Progenitor cell of endocrine pancreas (in vitro differentiated cells): ENCODE measurements around the gene HECW1. TPM values are rescaled to one million over a fixed set of nuclear protein-coding genes. Genes with fewer than 3 reads are reported as not detected.

ENCODE experiments used
- DNase-seq: peaks from one replicate; pipeline ENCODE4 v3.0.0; 2021; ENCODE audit warnings: low spot score; ENCODE audit not compliant: unreplicated experiment
- H3K27ac Mint-ChIP-seq: 2 replicates; pipeline ENCODE4 v1.8.0; 2021; ENCODE audit warnings: mild to moderate bottlenecking, moderate library complexity, mixed read lengths
- H3K27me3 Mint-ChIP-seq: 2 replicates; pipeline ENCODE4 v1.8.0; 2021; ENCODE audit warnings: mixed read lengths
- H3K36me3 Mint-ChIP-seq: 2 replicates; pipeline ENCODE4 v1.8.0; 2022; ENCODE audit warnings: mixed read lengths; ENCODE audit not compliant: insufficient read depth
- H3K4me1 Mint-ChIP-seq: 2 replicates; pipeline ENCODE4 v1.8.0; 2021; ENCODE audit warnings: low read depth, mixed read lengths
- H3K4me3 Mint-ChIP-seq: 2 replicates; pipeline ENCODE4 v1.8.0; 2021; ENCODE audit warnings: low read depth, mild to moderate bottlenecking, moderate library complexity, mixed read lengths
- H3K9me3 Mint-ChIP-seq: 2 replicates; pipeline ENCODE4 v1.8.0; 2021; ENCODE audit warnings: low read depth, mixed read lengths
- CTCF ChIP-seq: fragments of 200-600 bp; sonication (generic); IDR thresholded peaks from one replicate; pipeline ENCODE4 v1.5.0; 2021; ENCODE audit warnings: antibody characterized with exemption, mild to moderate bottlenecking; ENCODE audit not compliant: unreplicated experiment
- total RNA-seq: library from RNA; stranded (reverse); gene quantifications from 2 replicates; pipeline ENCODE4 v1.2.1, GENCODE V29; 2021

Gene HECW1
- total RNA-seq, 1 donor from 2014 or later: 0.50 TPM

GRCh38 chr7:43298617-43299016 lies 186.2 kb downstream of the HECW1 start:
- no peaks in the 10 kb centered on the region for H3K36me3 Mint-ChIP-seq
- no peak overlapping the region for H3K27ac Mint-ChIP-seq
- H3K4me3 Mint-ChIP-seq: no peak overlapping the region
- H3K4me1 Mint-ChIP-seq: peaks cover 24% of the 10 kb centered on the region
- no peaks in the 10 kb centered on the region for H3K9me3 Mint-ChIP-seq
- TF ChIP-seq CTCF: no peak
- peaks cover 20% of the 10 kb centered on the region for H3K27me3 Mint-ChIP-seq
- no peak for DNase-seq

GRCh38 chr7:43300121-43300520 lies 187.7 kb downstream of the HECW1 start:
- H3K27me3 Mint-ChIP-seq: peaks cover 16% of the 10 kb centered on the region
- H3K27ac Mint-ChIP-seq: no peak overlapping the region
- no peaks in the 10 kb centered on the region for H3K36me3 Mint-ChIP-seq
- no peak overlapping the region for H3K4me3 Mint-ChIP-seq
- no peaks in the 10 kb centered on the region for H3K9me3 Mint-ChIP-seq
- TF ChIP-seq CTCF: no peak
- peaks cover 14% of the 10 kb centered on the region for H3K4me1 Mint-ChIP-seq
- DNase-seq: no peak

GRCh38 chr7:43302211-43302711 lies 189.8 kb downstream of the HECW1 start:
- no peak for DNase-seq
- peaks cover 1% of the 10 kb centered on the region for H3K4me1 Mint-ChIP-seq
- TF ChIP-seq CTCF: no peak
- no peak overlapping the region for H3K4me3 Mint-ChIP-seq
- H3K9me3 Mint-ChIP-seq: no peaks in the 10 kb centered on the region
- no peak overlapping the region for H3K27ac Mint-ChIP-seq
- peaks cover 16% of the 10 kb centered on the region for H3K27me3 Mint-ChIP-seq
- no peaks in the 10 kb centered on the region for H3K36me3 Mint-ChIP-seq

GRCh38 chr7:43302773-43303460 lies 190.5 kb downstream of the HECW1 start:
- no peak overlapping the region for H3K4me3 Mint-ChIP-seq
- no peak for TF ChIP-seq CTCF
- no peaks in the 10 kb centered on the region for H3K36me3 Mint-ChIP-seq
- no peaks in the 10 kb centered on the region for H3K9me3 Mint-ChIP-seq
- no peak overlapping the region for H3K27ac Mint-ChIP-seq
- H3K4me1 Mint-ChIP-seq: no peaks in the 10 kb centered on the region
- no peak for DNase-seq
- H3K27me3 Mint-ChIP-seq: peaks cover 16% of the 10 kb centered on the region

GRCh38 chr7:43303740-43304241 lies 191.3 kb downstream of the HECW1 start:
- no peak for DNase-seq
- Mint-ChIP-seq H3K36me3 (no peaks in the 10 kb centered on the region), H3K27ac (no peak overlapping the region), H3K4me1 (no peaks in the 10 kb centered on the region), H3K27me3 (peaks cover 16% of the 10 kb centered on the region), H3K4me3 (no peak overlapping the region), H3K9me3 (no peaks in the 10 kb centered on the region)
- no peak for TF ChIP-seq CTCF
